Lung (tissue), 12 donors: Measurements from ENCODE around the gene FILIP1. TPM values are rescaled to one million over a fixed set of nuclear protein-coding genes. Genes with fewer than 3 reads are reported as not detected.

ENCODE experiments used
- ATAC-seq: fragments of 200-7000 bp; cut with Tn5 transposase; one replicate; pipeline ENCODE4 v1.9.1; 2020; ENCODE audit warnings: moderate number of reproducible peaks; ENCODE audit not compliant: insufficient read depth, low FRiP score
- DNase-seq, 3 donors: peaks; one replicate each; pipeline ENCODE4 v3.0.0-alpha.2; 2013 to 2017
- H3K27ac ChIP-seq, 2 donors: one replicate each; pipeline ENCODE4 v1.5.1; 2013; ENCODE audit warnings: mild to moderate bottlenecking in 2 of 2, moderate library complexity in 2 of 2, control low read depth in 1 of 2, inconsistent platforms in 1 of 2, low read depth in 1 of 2, low read length in 1 of 2
- H3K27me3 ChIP-seq, 3 donors: one replicate each; pipeline ENCODE4 v1.5.1; 2013; ENCODE audit warnings: low read length in 2 of 3; ENCODE audit not compliant: control insufficient read depth in 3 of 3, insufficient read depth in 3 of 3
- H3K36me3 ChIP-seq, 4 donors: one replicate each; pipeline ENCODE4 v1.5.1; 2013; ENCODE audit warnings: low read length in 4 of 4, mild to moderate bottlenecking in 1 of 4, moderate library complexity in 1 of 4; ENCODE audit not compliant: control insufficient read depth in 4 of 4, insufficient read depth in 4 of 4
- H3K4me1 ChIP-seq, 5 donors: one replicate each; pipeline ENCODE4 v1.5.1; 2013; ENCODE audit warnings: low read length in 5 of 5, mild to moderate bottlenecking in 2 of 5, moderate library complexity in 1 of 5; ENCODE audit not compliant: control insufficient read depth in 5 of 5, insufficient read depth in 5 of 5
- H3K4me3 ChIP-seq: one replicate; pipeline ENCODE4 v1.5.1; 2013; ENCODE audit warnings: mild to moderate bottlenecking, control low read depth, moderate library complexity
- H3K9ac ChIP-seq, 2 donors: one replicate each; pipeline ENCODE4 v1.5.1; 2013; ENCODE audit warnings: low read length in 2 of 2, control low read depth in 1 of 2; ENCODE audit not compliant: insufficient read depth in 1 of 2
- H3K9me3 ChIP-seq, 4 donors: one replicate each; pipeline ENCODE4 v1.5.1; 2013; ENCODE audit warnings: low read length in 3 of 4, mild to moderate bottlenecking in 1 of 4, moderate library complexity in 1 of 4; ENCODE audit not compliant: control insufficient read depth in 4 of 4, insufficient read depth in 3 of 4
- CTCF ChIP-seq: IDR thresholded peaks from 2 replicates; pipeline ENCODE4 v1.5.1; 2012; ENCODE audit warnings: mild to moderate bottlenecking; ENCODE audit errors: control extremely low read depth, extremely low read depth
- WGBS, 2 donors: extraction: QIAGEN DNeasy Blood & Tissue Kit; methylation state at CpG; one replicate each; pipeline ENCODE4 v1.1.7; 2013; 5-methylcytosine and 5-hydroxymethylcytosine counted together
- polyA plus RNA-seq, 2 donors: library from polyadenylated mRNA; stranded (reverse); fragments of 200-250 nt; gene quantifications; one replicate each; pipeline ENCODE4 v1.2.1, GENCODE V29; 2013
- total RNA-seq, 2 donors: library from RNA; depleted of rRNA in 1 of 2; stranded (reverse); fragments of >200 nt in 1 of 2; gene quantifications; one replicate each; pipeline ENCODE4 v1.2.1, GENCODE V29; 2014 to 2021
- donor health status: control.
- donor health status: control.
- donor health status: Bipolar disorder and iron deficiency.
- donor health status: healthy.
- donor health status: DM: yes; HTN: yes; CAD: no.

Gene FILIP1
- total and polyA plus RNA-seq, 4 donors = 5.6 to 24.1 (median 11.1) TPM

- Histone ChIP-seq H3K4me1 (peaks cover 0 to 3% (median 0%) of the 10 kb centered on the region in 5 donors), H3K4me3 (no peak overlapping the region), H3K36me3 (no peaks in the 10 kb centered on the region), H3K9ac (no peak overlapping the region), H3K27me3 (no peaks in the 10 kb centered on the region), H3K9me3 (no peaks in the 10 kb centered on the region), H3K27ac (no peak overlapping the region)
- DNase-seq (peak; percentile 31 to 85 (median 76)), ATAC-seq (no peak)
- no peak for TF ChIP-seq CTCF
- WGBS, 2 donors = 90 to 92% methylated on average over 4 of the region's 4 CpGs
These were observed 11.0 kb upstream of the FILIP1 start for GRCh38 chr6:75504465-75505222.

- no peaks in the 10 kb centered on the region for H3K36me3 ChIP-seq
- no peak for TF ChIP-seq CTCF
- 77 to 83% methylated on average over 2 of the region's 2 CpGs for WGBS, 2 donors
- ATAC-seq = no peak
- DNase-seq = no peak
- peaks cover 0 to 7% (median 4%) of the 10 kb centered on the region in 5 donors for H3K4me1 ChIP-seq
- H3K27ac ChIP-seq = no peak overlapping the region
- H3K4me3 ChIP-seq = no peak overlapping the region
- no peaks in the 10 kb centered on the region for H3K27me3 ChIP-seq
- H3K9ac ChIP-seq = no peak overlapping the region
- no peaks in the 10 kb centered on the region for H3K9me3 ChIP-seq
These were observed 9.7 kb upstream of the FILIP1 start for GRCh38 chr6:75503291-75503690.

GRCh38 chr6:75502884-75503283, 9.3 kb upstream of the FILIP1 start:
- TF ChIP-seq CTCF = no peak
- ATAC-seq (no peak), DNase-seq (no peak)
- no peak overlapping the region for H3K27ac ChIP-seq
- H3K4me3 ChIP-seq = no peak overlapping the region
- no peak overlapping the region for H3K9ac ChIP-seq
- no peaks in the 10 kb centered on the region for H3K9me3 ChIP-seq
- no peaks in the 10 kb centered on the region for H3K36me3 ChIP-seq
- WGBS, 2 donors = 80 to 81% methylated on average over 3 of the region's 3 CpGs
- H3K4me1 ChIP-seq = peaks cover 0 to 8% (median 4%) of the 10 kb centered on the region in 5 donors
- H3K27me3 ChIP-seq = no peaks in the 10 kb centered on the region
